ENCODE measurements around the gene CHRM4.

DNA sequence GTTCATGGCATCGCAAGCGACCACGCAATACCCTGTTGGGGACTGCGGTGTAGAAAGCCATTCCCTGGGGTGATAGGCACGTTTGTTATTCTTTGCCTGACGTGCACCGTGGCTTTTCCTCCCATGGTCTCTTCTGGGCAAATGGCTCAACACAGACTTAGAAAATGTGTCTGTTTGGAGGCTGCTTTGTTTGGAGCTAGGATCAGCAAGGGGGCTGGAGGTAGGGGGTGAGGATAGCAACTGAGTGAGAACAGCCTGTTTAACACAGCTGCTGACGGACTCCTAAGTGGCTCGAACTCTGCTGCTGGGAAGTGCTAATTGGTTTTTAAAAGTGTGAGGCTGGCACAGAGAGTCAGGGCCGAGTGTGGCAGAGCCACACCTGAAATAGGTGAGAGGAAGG is 16.1 kb upstream of the CHRM4 start:
- TF ChIP-seq, protein P1, sequence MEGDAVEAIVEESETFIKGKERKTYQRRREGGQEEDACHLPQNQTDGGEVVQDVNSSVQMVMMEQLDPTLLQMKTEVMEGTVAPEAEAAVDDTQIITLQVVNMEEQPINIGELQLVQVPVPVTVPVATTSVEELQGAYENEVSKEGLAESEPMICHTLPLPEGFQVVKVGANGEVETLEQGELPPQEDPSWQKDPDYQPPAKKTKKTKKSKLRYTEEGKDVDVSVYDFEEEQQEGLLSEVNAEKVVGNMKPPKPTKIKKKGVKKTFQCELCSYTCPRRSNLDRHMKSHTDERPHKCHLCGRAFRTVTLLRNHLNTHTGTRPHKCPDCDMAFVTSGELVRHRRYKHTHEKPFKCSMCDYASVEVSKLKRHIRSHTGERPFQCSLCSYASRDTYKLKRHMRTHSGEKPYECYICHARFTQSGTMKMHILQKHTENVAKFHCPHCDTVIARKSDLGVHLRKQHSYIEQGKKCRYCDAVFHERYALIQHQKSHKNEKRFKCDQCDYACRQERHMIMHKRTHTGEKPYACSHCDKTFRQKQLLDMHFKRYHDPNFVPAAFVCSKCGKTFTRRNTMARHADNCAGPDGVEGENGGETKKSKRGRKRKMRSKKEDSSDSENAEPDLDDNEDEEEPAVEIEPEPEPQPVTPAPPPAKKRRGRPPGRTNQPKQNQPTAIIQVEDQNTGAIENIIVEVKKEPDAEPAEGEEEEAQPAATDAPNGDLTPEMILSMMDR (IDR thresholded peaks at IDR 0.05; ENCODE audit: insufficient read depth, low read length, poor library complexity, severe bottlenecking): no peak
- no peak for TF ChIP-seq EZH2phosphoT487 (conservative IDR thresholded peaks at IDR 0.05; ENCODE audit: low read length)

Measured in SU-DHL-6 (cell line).